Upper lobe of right lung (tissue), 1 donor: ENCODE results near the gene USP9X. TPM values are rescaled to one million over a fixed set of nuclear protein-coding genes. Genes with fewer than 3 reads are reported as not detected.
A peak's percentile ranks its signal among the peaks of the same experiment; 100 is the strongest.

Experiments
- ATAC-seq: fragments of 200-7000 bp; cut with Tn5 transposase; one replicate; pipeline ENCODE4 v1.9.1; 2020; ENCODE audit warnings: mild to moderate bottlenecking, moderate library complexity
- DNase-seq: peaks from one replicate; pipeline ENCODE4 v3.0.0-alpha.2; 2020
- H3K27ac ChIP-seq: fragments of 200-600 bp; one replicate; pipeline ENCODE4 v1.8.0; 2022
- H3K27me3 ChIP-seq: fragments of 200-600 bp; one replicate; pipeline ENCODE4 v1.8.0; 2022; ENCODE audit warnings: mild to moderate bottlenecking
- H3K36me3 ChIP-seq: fragments of 200-600 bp; one replicate; pipeline ENCODE4 v1.8.0; 2022
- H3K4me1 ChIP-seq: fragments of 200-600 bp; one replicate; pipeline ENCODE4 v1.8.0; 2022
- H3K4me3 ChIP-seq: fragments of 200-600 bp; one replicate; pipeline ENCODE4 v1.8.0; 2022; ENCODE audit warnings: mild to moderate bottlenecking
- H3K9me3 ChIP-seq: fragments of 200-600 bp; one replicate; pipeline ENCODE4 v1.8.0; 2022
- intact Hi-C: fragments of 100-400 bp; cut with DNase I; formaldehyde crosslinking; loops from one replicate; pipeline ENCODE4 v1.11.0; 2022
- long read RNA-seq: library from polyadenylated mRNA; unstranded; transcript quantifications from one replicate; pipeline ENCODE4 v2.0.0, GENCODE V29; 2021
- total RNA-seq: library from RNA; stranded (reverse); fragmentation: NEBNext Ultra II Directional; extraction: Animal tissue kit (Norgen Biotek cat#: 25700); gene quantifications from one replicate; pipeline ENCODE4 v1.2.1, GENCODE V29; 2021
- TF ChIP-seq, protein P1 (sequence below): fragments of 200-600 bp; IDR thresholded peaks from one replicate; pipeline ENCODE4 v1.8.0; 2022; ENCODE audit warnings: antibody characterized with exemption
- donor health status: DM: no; HTN: yes; CAD: no; lungs with severe emphysema.

Gene USP9X
- total RNA-seq = 71.5 TPM
- long read RNA-seq, full-length matches to known transcripts = 3 of 20 reads
- long read RNA-seq, partial matches to known transcripts = 13 of 20 reads
- long read RNA-seq, other reads (novel, unspliced or antisense) = 4 of 20 reads

DNA sequence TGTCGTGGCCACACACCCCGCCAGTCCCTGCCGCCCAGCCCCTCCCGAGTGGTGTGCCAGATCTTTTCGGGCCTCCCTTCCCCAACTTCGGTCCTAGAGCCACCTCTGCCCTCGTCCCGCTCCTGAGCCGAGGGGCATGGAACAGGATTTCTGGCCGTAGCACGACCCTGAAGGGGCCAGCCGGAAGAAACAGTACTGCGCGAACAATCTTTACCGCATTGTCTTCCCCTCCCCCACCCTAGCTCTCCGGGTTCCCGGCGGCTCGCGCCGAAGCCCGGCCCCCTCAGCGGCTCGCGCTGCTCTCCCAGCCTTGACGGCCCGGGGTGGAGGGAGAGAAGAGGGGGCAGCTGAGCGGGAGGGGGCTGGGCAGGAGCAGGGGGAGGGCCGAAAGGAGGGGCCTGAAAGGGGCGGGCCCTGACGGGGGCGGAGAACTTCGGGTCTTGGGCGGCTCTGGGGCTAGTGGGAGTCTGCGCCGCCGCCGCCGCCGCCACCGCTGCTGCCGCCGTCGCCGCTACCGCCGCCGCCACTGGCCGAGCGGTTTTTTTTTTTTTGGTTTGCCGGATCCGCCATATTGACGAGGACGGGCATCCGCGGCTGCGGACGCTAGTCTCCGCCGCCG, at the start of gene USP9X:
Gene USP9X (plus strand): TSS at position 553 of the 619 bp plus-strand sequence. CDS start 38,184 bp downstream, outside the sequence.
- DNase-seq = peak; percentile 93
- Histone ChIP-seq H3K27me3 (no peaks in the 10 kb centered on the region), H3K36me3 (no peaks in the 10 kb centered on the region), H3K27ac (peak within 1 kb of the TSS; percentile 98), H3K4me3 (peak within 1 kb of the TSS; percentile 70), H3K9me3 (no peaks in the 10 kb centered on the region), H3K4me1 (peaks cover 10% of the 10 kb centered on the region)
- intact Hi-C loops = no loop called here
- ATAC-seq = peak; percentile 89
- TF ChIP-seq, protein P1, sequence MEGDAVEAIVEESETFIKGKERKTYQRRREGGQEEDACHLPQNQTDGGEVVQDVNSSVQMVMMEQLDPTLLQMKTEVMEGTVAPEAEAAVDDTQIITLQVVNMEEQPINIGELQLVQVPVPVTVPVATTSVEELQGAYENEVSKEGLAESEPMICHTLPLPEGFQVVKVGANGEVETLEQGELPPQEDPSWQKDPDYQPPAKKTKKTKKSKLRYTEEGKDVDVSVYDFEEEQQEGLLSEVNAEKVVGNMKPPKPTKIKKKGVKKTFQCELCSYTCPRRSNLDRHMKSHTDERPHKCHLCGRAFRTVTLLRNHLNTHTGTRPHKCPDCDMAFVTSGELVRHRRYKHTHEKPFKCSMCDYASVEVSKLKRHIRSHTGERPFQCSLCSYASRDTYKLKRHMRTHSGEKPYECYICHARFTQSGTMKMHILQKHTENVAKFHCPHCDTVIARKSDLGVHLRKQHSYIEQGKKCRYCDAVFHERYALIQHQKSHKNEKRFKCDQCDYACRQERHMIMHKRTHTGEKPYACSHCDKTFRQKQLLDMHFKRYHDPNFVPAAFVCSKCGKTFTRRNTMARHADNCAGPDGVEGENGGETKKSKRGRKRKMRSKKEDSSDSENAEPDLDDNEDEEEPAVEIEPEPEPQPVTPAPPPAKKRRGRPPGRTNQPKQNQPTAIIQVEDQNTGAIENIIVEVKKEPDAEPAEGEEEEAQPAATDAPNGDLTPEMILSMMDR = no peak

- no peaks in the 10 kb centered on the region for H3K9me3 ChIP-seq
- H3K4me3 ChIP-seq = no peak overlapping the region
- H3K27me3 ChIP-seq = no peaks in the 10 kb centered on the region
- DNase-seq (no peak), ATAC-seq (no peak)
- H3K36me3 ChIP-seq = no peaks in the 10 kb centered on the region
- no peaks in the 10 kb centered on the region for H3K4me1 ChIP-seq
- intact Hi-C loops = no loop called here
- TF ChIP-seq, protein P1 = no peak
- H3K27ac ChIP-seq = no peak overlapping the region
Measured at GRCh38 chrX:41035582-41035981, 49.7 kb upstream of the USP9X start.

DNA sequence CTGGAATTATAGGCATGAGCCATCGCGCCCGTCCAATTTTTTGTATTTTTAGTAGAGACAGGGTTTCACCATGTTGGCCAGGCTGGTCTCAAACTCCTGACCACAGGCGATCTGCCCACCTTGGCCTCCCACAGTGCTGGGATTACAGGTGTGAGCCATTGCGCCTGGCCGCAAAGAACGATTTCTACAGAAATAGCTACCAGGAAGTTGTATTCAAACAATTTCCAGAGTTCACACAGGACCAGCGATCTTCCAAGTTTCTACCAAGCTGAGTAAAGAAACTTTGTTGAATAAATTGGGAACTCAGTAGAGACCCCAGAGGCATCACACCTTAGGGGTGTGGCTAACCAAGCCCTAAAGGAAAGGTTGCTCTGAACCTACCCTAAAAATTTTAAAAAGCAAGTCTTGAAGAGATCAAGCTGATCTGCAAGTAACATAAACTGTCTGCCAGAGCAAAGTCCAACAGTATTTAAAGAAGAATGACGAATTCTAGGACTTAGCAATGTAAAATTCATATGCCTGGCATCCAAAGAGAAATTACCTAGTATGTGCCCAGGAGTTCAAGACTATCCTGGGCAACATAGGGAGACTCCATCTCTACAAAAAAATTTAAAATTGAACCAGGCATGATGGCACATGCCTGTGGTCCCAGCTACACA, 48.4 kb upstream of the USP9X start:
- TF ChIP-seq, protein P1 = no peak
- no peak for DNase-seq
- Histone ChIP-seq H3K9me3 (no peaks in the 10 kb centered on the region), H3K4me3 (no peak overlapping the region), H3K27ac (no peak overlapping the region), H3K36me3 (no peaks in the 10 kb centered on the region), H3K27me3 (no peaks in the 10 kb centered on the region), H3K4me1 (no peaks in the 10 kb centered on the region)
- ATAC-seq = no peak
- intact Hi-C loops = no loop called here

- TF ChIP-seq, protein P1 = no peak
- DNase-seq = no peak
- intact Hi-C loops = no loop called here
- Histone ChIP-seq H3K27me3 (no peaks in the 10 kb centered on the region), H3K27ac (no peak overlapping the region), H3K36me3 (no peaks in the 10 kb centered on the region), H3K4me3 (no peak overlapping the region), H3K9me3 (no peaks in the 10 kb centered on the region), H3K4me1 (no peaks in the 10 kb centered on the region)
- no peak for ATAC-seq
Measured at GRCh38 chrX:41043196-41043595, 42.0 kb upstream of the USP9X start.

GRCh38 chrX:41043674-41044345, 41.4 kb upstream of the USP9X start:
- intact Hi-C loops = no loop called here
- Histone ChIP-seq H3K9me3 (no peaks in the 10 kb centered on the region), H3K27ac (no peak overlapping the region), H3K36me3 (no peaks in the 10 kb centered on the region), H3K4me3 (no peak overlapping the region), H3K4me1 (no peaks in the 10 kb centered on the region), H3K27me3 (no peaks in the 10 kb centered on the region)
- no peak for DNase-seq
- no peak for ATAC-seq
- TF ChIP-seq, protein P1 = no peak
